GM12873 (cell line): ENCODE results near the gene CAV2.

Experiments
- CTCF ChIP-seq: IDR thresholded peaks from 2 replicates; pipeline ENCODE4 v1.5.1; 2012; ENCODE audit warnings: low read depth, mild to moderate bottlenecking, moderate library complexity, low read length, control low read depth; ENCODE audit not compliant: insufficient read depth; ENCODE audit errors: missing control alignments

The CAV2 gene

GRCh38 chr7:116551692-116552091, 52.2 kb downstream of the CAV2 start:
- no peak for TF ChIP-seq CTCF

GRCh38 chr7:116552602-116553001, 53.1 kb downstream of the CAV2 start:
- no peak for TF ChIP-seq CTCF

DNA sequence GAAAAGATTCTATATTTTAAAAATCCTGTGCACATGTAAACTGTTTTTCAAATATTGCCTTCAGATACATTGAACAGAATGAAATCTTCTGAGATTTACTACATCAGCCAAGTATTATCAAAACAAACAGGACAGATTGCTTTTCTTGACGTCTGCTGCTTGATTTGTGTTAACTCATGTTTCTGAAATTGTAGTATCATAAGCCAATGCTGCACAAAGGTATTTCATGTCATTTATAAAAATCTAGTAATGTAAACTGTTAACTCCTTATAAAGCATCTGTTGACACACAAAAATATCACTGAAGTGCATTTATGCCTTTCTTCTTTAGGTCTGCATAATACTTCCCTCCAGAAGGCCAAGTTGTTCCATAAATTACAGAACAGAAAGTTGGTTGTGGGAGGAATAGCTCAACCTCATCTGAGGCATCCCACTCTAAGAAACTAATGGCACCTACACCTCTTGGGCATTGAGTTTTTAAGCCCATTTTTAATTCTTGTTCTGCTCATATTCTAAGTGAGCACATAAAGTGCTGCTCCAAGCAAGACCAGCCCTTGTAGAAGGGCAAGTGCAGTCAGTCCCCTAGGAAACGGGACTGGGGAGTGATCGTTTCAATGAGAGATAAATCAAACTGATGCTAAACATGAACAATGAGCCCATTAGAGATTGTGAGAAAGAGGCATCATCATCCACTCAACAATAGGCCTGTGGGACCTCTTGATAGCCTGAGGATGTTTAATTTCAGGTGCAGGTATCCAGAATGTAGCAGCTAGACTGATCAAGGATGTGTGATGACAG, 53.8 kb downstream of the CAV2 start:
- TF ChIP-seq CTCF, result no peak

DNA sequence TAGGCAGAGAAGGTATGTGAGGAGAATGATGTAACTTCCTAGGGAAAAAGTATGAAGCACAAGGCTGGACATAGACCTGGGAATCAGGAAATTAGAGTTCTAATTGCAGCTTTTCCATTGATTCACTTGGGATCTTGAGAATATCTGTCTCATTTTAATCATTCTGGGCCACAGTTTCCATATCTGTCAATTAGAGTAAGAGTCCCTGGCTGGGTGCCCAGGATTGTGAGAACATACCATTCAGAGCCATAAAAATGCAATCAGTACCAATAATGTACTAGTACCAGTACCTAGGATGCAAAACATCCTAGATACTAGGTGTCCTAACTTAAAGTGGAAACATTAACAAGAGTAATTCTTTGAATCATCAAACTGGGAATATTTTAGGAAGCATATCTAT, 54.9 kb downstream of the CAV2 start:
- no peak for TF ChIP-seq CTCF

DNA sequence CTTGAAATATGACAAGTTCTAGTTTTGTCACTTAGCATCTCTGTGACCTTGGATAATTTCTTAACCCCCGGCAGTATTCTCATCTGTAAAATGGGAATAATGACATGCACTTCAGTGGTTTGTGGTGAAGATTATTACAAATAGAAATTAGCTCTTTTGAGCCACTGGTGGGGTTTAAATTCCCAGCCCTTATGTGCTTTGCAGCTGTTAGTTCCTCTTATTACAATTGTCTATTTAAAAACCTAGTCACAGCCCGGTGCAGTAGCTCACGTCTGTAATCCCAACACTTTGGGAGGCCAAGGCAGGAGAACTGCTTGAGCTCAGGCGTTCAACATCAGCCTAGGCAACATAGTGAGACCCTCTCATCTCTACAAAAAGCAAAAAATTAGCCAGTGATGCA, 55.4 kb downstream of the CAV2 start:
- no peak for TF ChIP-seq CTCF

GRCh38 chr7:116557066-116557585, 57.6 kb downstream of the CAV2 start:
- TF ChIP-seq CTCF, result no peak

DNA sequence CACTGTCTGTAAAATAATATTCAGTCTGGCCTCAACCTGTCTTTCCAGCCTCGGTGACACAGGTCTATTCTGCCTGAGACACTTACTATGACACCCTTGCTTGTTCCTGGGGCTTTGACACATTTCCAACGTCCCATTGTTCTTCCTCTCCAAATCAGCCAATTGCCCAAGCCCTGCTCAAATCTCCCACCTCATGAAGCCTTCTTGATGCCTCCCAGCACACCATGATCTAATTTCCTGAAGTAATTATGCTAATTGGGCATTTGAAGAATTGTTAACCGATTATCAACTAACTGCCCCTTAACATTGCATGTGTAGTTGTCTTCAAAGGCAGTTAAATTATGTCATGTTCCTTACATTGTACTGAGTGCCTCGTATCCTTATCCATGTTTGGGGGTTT, 58.4 kb downstream of the CAV2 start:
- TF ChIP-seq CTCF, result no peak
